ENCODE results near the gene SPIB. TPM values are rescaled to one million over a fixed set of nuclear protein-coding genes. Genes with fewer than 3 reads are reported as not detected.
"Not testable (repeated sequence)": the region's sequence is repeated elsewhere in the genome, so short reads cannot be mapped to it uniquely, and the experiment has no call there.

The SPIB gene
- total RNA-seq, 2 donors from 2014 or later = 48.2 to 93.6 TPM

GRCh38 chr19:50458396-50459066 is 39.8 kb downstream of the SPIB start:
- ATAC-seq (no peak), DNase-seq (no peak)
- intact Hi-C loops (cut with DNase I, micrococcal nuclease) = no loop called here

- DNase-seq (no peak), ATAC-seq (no peak)
- intact Hi-C loops (cut with DNase I, micrococcal nuclease) = no loop called here
Observed at GRCh38 chr19:50459067-50459456, 40.3 kb downstream of the SPIB start.

- intact Hi-C loops (cut with DNase I, micrococcal nuclease) = loop anchor here in 1 of 2 donors (10.0 kb wide), 1 partner anchor 95 kb away; the partner anchor contains the start of gene NAPSA
- ATAC-seq = no peak
Observed at GRCh38 chr19:50459638-50460037, 40.9 kb downstream of the SPIB start.

GRCh38 chr19:50460161-50460765 is 41.5 kb downstream of the SPIB start:
- no peak for DNase-seq
- no peak for ATAC-seq

More at GRCh38 chr19:50459638-50460037, 40.9 kb downstream of the SPIB start:
- DNase-seq = no peak

GRCh38 chr19:50461066-50461875 is 42.5 kb downstream of the SPIB start:
- ATAC-seq (peak; percentile 81), DNase-seq (peak in 1 of 2 donors; percentile 71)
- intact Hi-C loops (cut with DNase I, micrococcal nuclease) = loop anchor here in 1 of 2 donors (10.0 kb wide), 1 partner anchor 96 kb away; the partner anchor contains the start of gene NAPSA

More at GRCh38 chr19:50460161-50460765, 41.5 kb downstream of the SPIB start:
- intact Hi-C loops (cut with DNase I, micrococcal nuclease) = loop anchor here in 1 of 2 donors (10.0 kb wide), 1 partner anchor 95 kb away; the partner anchor contains the start of gene NAPSA

GRCh38 chr19:50462970-50463369 is 44.2 kb downstream of the SPIB start:
- intact Hi-C loops (cut with DNase I, micrococcal nuclease) = loop anchor here in 1 of 2 donors (10.0 kb wide), 1 partner anchor 98 kb away; the partner anchor contains the start of gene NAPSA
- no peak for DNase-seq
- ATAC-seq = no peak

- DNase-seq (no peak), ATAC-seq (no peak)
- intact Hi-C loops (cut with DNase I, micrococcal nuclease) = loop anchor here in 1 of 2 donors (10.0 kb wide), 1 partner anchor 100 kb away; the partner anchor contains the start of gene NAPSA
Observed at GRCh38 chr19:50464348-50464747, 45.6 kb downstream of the SPIB start.

- peak; percentile 46 for ATAC-seq
- intact Hi-C loops (cut with DNase I, micrococcal nuclease) = loop anchor here in 1 of 2 donors (10.0 kb wide), 1 partner anchor 100 kb away; the partner anchor contains the start of gene NAPSA
- no peak for DNase-seq
Observed at GRCh38 chr19:50465000-50465399, 46.3 kb downstream of the SPIB start.

- ATAC-seq (peak; percentile 91), DNase-seq (peak; percentile 67 to 77)
- intact Hi-C loops (cut with DNase I, micrococcal nuclease) = loop anchor here in 1 of 2 donors (10.0 kb wide), 1 partner anchor 101 kb away; the partner anchor contains the start of gene NAPSA
Observed at GRCh38 chr19:50465986-50466705, 47.4 kb downstream of the SPIB start.

- intact Hi-C loops (cut with DNase I, micrococcal nuclease) = loop anchor here in 1 of 2 donors (10.0 kb wide), 1 partner anchor 102 kb away; the partner anchor contains the start of gene NAPSA
- peak; percentile 14 for ATAC-seq
- no peak for DNase-seq
Observed at GRCh38 chr19:50466706-50467039, 47.9 kb downstream of the SPIB start.

- intact Hi-C loops (cut with DNase I, micrococcal nuclease) = loop anchor here in 1 of 2 donors (10.0 kb wide), 1 partner anchor 103 kb away; the partner anchor contains the start of gene NAPSA
Observed at GRCh38 chr19:50467566-50467965, 48.8 kb downstream of the SPIB start.

GRCh38 chr19:50468818-50469217 is 50.1 kb downstream of the SPIB start:
- intact Hi-C loops (cut with DNase I, micrococcal nuclease) = loop anchor here in 1 of 2 donors (10.0 kb wide), 1 partner anchor 104 kb away; the partner anchor contains the start of gene NAPSA
- ATAC-seq (no peak), DNase-seq (no peak)

More at GRCh38 chr19:50467566-50467965, 48.8 kb downstream of the SPIB start:
- DNase-seq (no peak), ATAC-seq (no peak)

- DNase-seq; intact Hi-C loops (cut with DNase I, micrococcal nuclease); ATAC-seq: not testable (repeated sequence)
Observed at GRCh38 chr19:50473336-50473735, 54.6 kb downstream of the SPIB start.

GRCh38 chr19:50475101-50475568 is 56.4 kb downstream of the SPIB start:
- intact Hi-C loops (cut with DNase I, micrococcal nuclease) = no loop called here
- DNase-seq (no peak), ATAC-seq (no peak)

GRCh38 chr19:50475736-50476223 is 57.0 kb downstream of the SPIB start:
- no peak for DNase-seq
- ATAC-seq = no peak
- intact Hi-C loops (cut with DNase I, micrococcal nuclease) = no loop called here

- intact Hi-C loops (cut with DNase I, micrococcal nuclease) = no loop called here
- ATAC-seq (peak; percentile 95), DNase-seq (peak; percentile 92 to 94)
Observed at GRCh38 chr19:50476224-50476906, 57.6 kb downstream of the SPIB start, which contains the start of the genes EMC10 and GARIN5A. EMC10 (plus strand) TSS chr19:50476507; CDS start chr19:50476545, 38 bp downstream. GARIN5A (minus strand) TSS chr19:50476848; CDS start chr19:50476388, 460 bp downstream.

- no peak for ATAC-seq
- intact Hi-C loops (cut with DNase I, micrococcal nuclease) = no loop called here
- DNase-seq = peak in 1 of 2 donors; percentile 92
Observed at GRCh38 chr19:50476907-50477238, 58.1 kb downstream of the SPIB start.
